ENCODE data around the gene TSPO. TPM values are rescaled to one million over a fixed set of nuclear protein-coding genes. Genes with fewer than 3 reads are reported as not detected.

The TSPO gene
- total RNA-seq, 1 donor: 222 TPM

GRCh38 chr22:43201486-43202219 is 50.3 kb downstream of the TSPO start:
- no peak for DNase-seq (ENCODE audit: low read depth)
- no peak for TF ChIP-seq CTCF (IDR thresholded peaks at IDR 0.05; ENCODE audit: insufficient read depth, low read length)
- H3K4me3 ChIP-seq (ENCODE audit: low read depth, low read length): no peak overlapping the region

GRCh38 chr22:43202326-43202725 is 51.0 kb downstream of the TSPO start:
- no peak for TF ChIP-seq CTCF (IDR thresholded peaks at IDR 0.05; ENCODE audit: insufficient read depth, low read length)
- H3K4me3 ChIP-seq (ENCODE audit: low read depth, low read length): no peak overlapping the region
- DNase-seq (ENCODE audit: low read depth): no peak

- no peak for TF ChIP-seq CTCF (IDR thresholded peaks at IDR 0.05; ENCODE audit: insufficient read depth, low read length)
- no peak for DNase-seq (ENCODE audit: low read depth)
- no peak overlapping the region for H3K4me3 ChIP-seq (ENCODE audit: low read depth, low read length)
These were observed 51.5 kb downstream of the TSPO start for GRCh38 chr22:43202756-43203410.

GRCh38 chr22:43203471-43203981 is 52.2 kb downstream of the TSPO start:
- TF ChIP-seq CTCF (IDR thresholded peaks at IDR 0.05; ENCODE audit: insufficient read depth, low read length): no peak
- H3K4me3 ChIP-seq (ENCODE audit: low read depth, low read length): no peak overlapping the region

GRCh38 chr22:43205261-43205691 is 53.9 kb downstream of the TSPO start:
- no peak for TF ChIP-seq CTCF (IDR thresholded peaks at IDR 0.05; ENCODE audit: insufficient read depth, low read length)
- DNase-seq (ENCODE audit: low read depth): no peak
- no peak overlapping the region for H3K4me3 ChIP-seq (ENCODE audit: low read depth, low read length)

More at GRCh38 chr22:43203471-43203981, 52.2 kb downstream of the TSPO start:
- DNase-seq (ENCODE audit: low read depth): no peak

GRCh38 chr22:43205748-43206508 is 54.6 kb downstream of the TSPO start:
- DNase-seq (ENCODE audit: low read depth): no peak
- TF ChIP-seq CTCF (IDR thresholded peaks at IDR 0.05; ENCODE audit: insufficient read depth, low read length): no peak
- no peak overlapping the region for H3K4me3 ChIP-seq (ENCODE audit: low read depth, low read length)

Data from fibroblast of the aortic adventitia (primary cell).